HEK293T (cell line): Measurements from ENCODE around the gene AFG3L2.
A peak's percentile ranks its signal among the peaks of the same experiment; 100 is the strongest.

Experiments used
- CTCF ChIA-PET: fragments of 350-600 bp; formaldehyde crosslinking; extraction: SDS; loops from one replicate; lab custom pipeline; 2021; ENCODE audit warnings: antibody characterized with exemption, inconsistent platforms; lab: Yijun Ruan, JAX
- POLR2A ChIA-PET: fragments of 350-600 bp; formaldehyde crosslinking; extraction: SDS; loops from one replicate; lab custom pipeline; 2020; ENCODE audit warnings: antibody characterized with exemption, inconsistent platforms; lab: Yijun Ruan, JAX
- DNase-seq: peaks from one replicate; pipeline ENCODE4 v3.0.0; 2012; ENCODE audit warnings: mixed read lengths; ENCODE audit errors: extremely low spot score
- ARNT ChIP-seq: fragments of 450-650 bp; IDR thresholded peaks from 2 replicates; pipeline ENCODE4 v1.6.1; 2017; ENCODE audit warnings: mild to moderate bottlenecking
- BHLHE40 ChIP-seq: fragments of 450-650 bp; IDR thresholded peaks from 2 replicates; pipeline ENCODE4 v1.6.1; 2016; ENCODE audit warnings: mild to moderate bottlenecking, moderate library complexity, borderline replicate concordance
- CTBP1 ChIP-seq: fragments of 450-650 bp; IDR thresholded peaks from 2 replicates; pipeline ENCODE4 v1.6.1; 2016; ENCODE audit warnings: borderline replicate concordance
- ELF4 ChIP-seq: fragments of 450-650 bp; IDR thresholded peaks from 2 replicates; pipeline ENCODE4 v1.6.1; 2017; ENCODE audit warnings: antibody characterized with exemption
- FOXA1 ChIP-seq: fragments of 450-650 bp; IDR thresholded peaks from 2 replicates; pipeline ENCODE4 v1.6.1; 2016; ENCODE audit warnings: mild to moderate bottlenecking
- FOXK2 ChIP-seq: fragments of 450-650 bp; IDR thresholded peaks from 2 replicates; pipeline ENCODE4 v1.6.1; 2016; ENCODE audit warnings: mild to moderate bottlenecking
- FOXM1 ChIP-seq: fragments of 450-650 bp; IDR thresholded peaks from 2 replicates; pipeline ENCODE4 v1.6.1; 2017; ENCODE audit warnings: mild to moderate bottlenecking, borderline replicate concordance
- HDGF ChIP-seq: fragments of 450-650 bp; IDR thresholded peaks from 2 replicates; pipeline ENCODE4 v1.6.1; 2017; ENCODE audit warnings: antibody characterized with exemption, borderline replicate concordance
- L3MBTL2 ChIP-seq: fragments of 450-650 bp; conservative IDR thresholded peaks from 2 replicates; pipeline ENCODE4 v1.6.1; 2016; ENCODE audit warnings: mild to moderate bottlenecking
- LEF1 ChIP-seq: fragments of 450-650 bp; IDR thresholded peaks from 2 replicates; pipeline ENCODE4 v1.6.1; 2017; ENCODE audit warnings: mild to moderate bottlenecking, borderline replicate concordance
- NFRKB ChIP-seq: fragments of 450-650 bp; IDR thresholded peaks from 2 replicates; pipeline ENCODE4 v1.6.1; 2016; ENCODE audit warnings: mild to moderate bottlenecking, moderate library complexity
- PKNOX1 ChIP-seq: fragments of 450-650 bp; IDR thresholded peaks from 2 replicates; pipeline ENCODE4 v1.6.1; 2016
- SP1 ChIP-seq: fragments of 450-650 bp; IDR thresholded peaks from 2 replicates; pipeline ENCODE4 v1.6.1; 2017
- SUZ12 ChIP-seq: fragments of 450-650 bp; IDR thresholded peaks from 2 replicates; pipeline ENCODE4 v1.6.1; 2016; ENCODE audit warnings: mild to moderate bottlenecking
- TARDBP ChIP-seq: fragments of 450-650 bp; IDR thresholded peaks from 2 replicates; pipeline ENCODE4 v1.6.1; 2016
- ZNF384 ChIP-seq: fragments of 450-650 bp; IDR thresholded peaks from 2 replicates; pipeline ENCODE4 v1.6.1; 2016

The AFG3L2 gene

GRCh38 chr18:12376754-12377555, at the start of gene AFG3L2:
TSS of gene AFG3L2 (minus strand) at chr18:12377227. CDS start at chr18:12377082, 145 bp downstream.
- CTCF ChIA-PET = no interaction called here
- peak; percentile 54 for TF ChIP-seq L3MBTL2
- TF ChIP-seq ELF4 = no peak
- POLR2A ChIA-PET = interaction anchor here (0.6 to 1.4 kb wide), 11 partner anchors 9 to 531 kb away, joined by 3 to 5 read pairs (median 3); partner anchors contain the start of genes CEP76 and PRELID3A
- DNase-seq = peak; percentile 92

DNA sequence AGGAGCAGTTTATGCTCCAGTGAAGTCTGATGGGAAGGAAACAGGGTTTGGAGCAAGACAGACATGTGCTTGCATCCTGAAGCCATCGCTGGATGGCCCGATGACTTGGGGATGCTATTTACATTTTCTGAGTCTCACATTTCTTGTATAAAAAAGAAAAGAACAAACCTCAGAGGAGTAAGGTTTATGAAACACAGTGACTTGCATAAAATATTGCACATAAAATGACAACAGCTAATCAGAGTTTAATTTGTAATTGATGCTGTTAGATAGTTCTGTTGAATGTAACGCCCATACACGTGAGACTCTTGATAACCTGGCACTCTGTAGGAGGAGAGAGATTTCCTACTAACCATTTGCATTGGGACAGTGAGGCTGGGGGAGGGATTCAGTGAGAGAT, 47.2 kb upstream of the AFG3L2 start:
- ChIA-PET CTCF (no interaction called here), POLR2A (no interaction called here)
- no peak for TF ChIP-seq HDGF
- no peak for TF ChIP-seq NFRKB
- no peak for TF ChIP-seq SUZ12
- no peak for TF ChIP-seq L3MBTL2
- no peak for TF ChIP-seq SP1
- DNase-seq = no peak

DNA sequence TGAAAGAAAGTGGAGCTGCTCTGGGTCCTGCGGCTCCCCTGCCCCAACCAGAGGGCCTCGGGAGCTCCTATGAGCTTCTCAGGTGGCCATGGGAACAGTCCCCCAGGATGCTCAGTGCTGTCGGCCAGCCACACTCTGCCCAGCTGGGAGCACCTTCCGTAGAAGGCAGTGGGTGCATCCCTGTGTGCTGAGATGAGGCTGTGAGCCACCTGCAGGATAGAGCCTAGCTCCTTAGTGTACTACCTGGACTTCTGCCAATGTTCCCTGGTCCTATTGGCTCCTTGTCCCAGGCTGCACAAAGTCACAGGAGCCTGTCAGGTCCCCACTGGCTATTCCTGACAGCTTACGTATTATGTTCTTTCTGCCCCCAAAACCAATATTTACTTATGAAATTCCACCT, 46.8 kb upstream of the AFG3L2 start:
- DNase-seq = no peak
- POLR2A ChIA-PET = interaction anchor here (0.8 to 1.5 kb wide), 2 partner anchors 9 kb away, joined by 3 read pairs; no protein-coding TSS in a partner anchor

DNA sequence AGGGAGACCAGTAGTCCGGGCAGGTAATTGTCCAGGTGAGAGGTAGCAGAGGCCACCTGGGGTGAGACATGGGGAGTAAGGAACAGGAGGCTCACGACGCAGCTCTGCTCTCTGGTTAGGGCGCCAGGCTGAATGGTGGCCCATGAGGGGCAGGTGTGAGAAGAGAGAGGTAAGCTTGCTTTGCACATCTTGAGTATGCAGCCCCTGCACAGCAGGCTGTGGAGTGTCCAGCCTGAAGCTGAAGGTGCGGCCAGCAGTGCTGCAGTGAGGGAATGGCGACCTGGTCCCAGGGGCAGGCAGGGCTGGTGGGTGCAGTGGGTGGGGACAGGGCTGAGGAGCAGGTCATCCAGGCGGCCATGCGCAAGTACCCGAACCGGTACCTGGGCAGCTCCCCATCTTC, 46.4 kb upstream of the AFG3L2 start:
- TF ChIP-seq PKNOX1 = no peak
- no peak for TF ChIP-seq FOXA1
- TF ChIP-seq LEF1 = no peak
- TF ChIP-seq SP1 = no peak
- CTCF ChIA-PET = no interaction called here
- POLR2A ChIA-PET = interaction anchor here (0.8 to 1.5 kb wide), 2 partner anchors 9 to 10 kb away, joined by 3 read pairs; no protein-coding TSS in a partner anchor
- no peak for DNase-seq

More for the DNA sequence above, 46.8 kb upstream of the AFG3L2 start:
- TF ChIP-seq HDGF (no peak), PKNOX1 (no peak)
- CTCF ChIA-PET = no interaction called here

DNA sequence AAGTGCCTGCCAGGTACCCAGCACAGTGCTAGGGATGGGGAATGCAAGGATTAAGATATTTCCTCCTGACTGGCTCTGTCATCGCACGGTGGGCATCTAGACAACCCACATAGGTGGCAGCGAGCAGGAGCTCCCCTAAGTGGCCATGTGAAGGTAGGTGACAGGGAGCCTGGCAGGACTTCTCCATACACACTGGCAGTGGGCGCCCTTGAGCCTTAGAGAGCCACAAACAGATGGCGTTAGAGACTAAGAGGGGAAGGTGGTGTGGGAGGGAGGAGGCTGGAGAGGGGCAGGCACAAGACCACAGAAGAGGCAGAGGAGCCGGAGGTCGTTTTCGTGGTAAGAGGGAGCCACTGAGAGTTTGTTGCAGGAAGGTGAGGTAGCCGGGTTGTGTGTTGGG, 45.9 kb upstream of the AFG3L2 start:
- ChIA-PET POLR2A (interaction anchor here (0.8 to 1.5 kb wide), 2 partner anchors 8 to 10 kb away, joined by 3 read pairs; no protein-coding TSS in a partner anchor), CTCF (no interaction called here)
- no peak for DNase-seq
- TF ChIP-seq TARDBP = no peak
- TF ChIP-seq ELF4 = no peak
- no peak for TF ChIP-seq FOXM1
- no peak for TF ChIP-seq FOXK2
- no peak for TF ChIP-seq SP1
- TF ChIP-seq ZNF384 = no peak
- TF ChIP-seq ARNT = no peak
- no peak for TF ChIP-seq CTBP1
- no peak for TF ChIP-seq LEF1

- ChIA-PET POLR2A (no interaction called here), CTCF (no interaction called here)
- no peak for TF ChIP-seq FOXA1
- TF ChIP-seq L3MBTL2 = no peak
- no peak for TF ChIP-seq BHLHE40
- no peak for TF ChIP-seq NFRKB
- no peak for TF ChIP-seq LEF1
- no peak for TF ChIP-seq PKNOX1
- no peak for TF ChIP-seq HDGF
- no peak for TF ChIP-seq SP1
- TF ChIP-seq FOXM1 = no peak
- no peak for TF ChIP-seq ELF4
- TF ChIP-seq FOXK2 = no peak
- no peak for TF ChIP-seq TARDBP
- no peak for TF ChIP-seq ARNT
- no peak for TF ChIP-seq SUZ12
- no peak for TF ChIP-seq ZNF384
- TF ChIP-seq CTBP1 = no peak
- DNase-seq = no peak
Observed at GRCh38 chr18:12421732-12422131, 44.7 kb upstream of the AFG3L2 start.

GRCh38 chr18:12420821-12421421, 43.9 kb upstream of the AFG3L2 start:
- POLR2A ChIA-PET = no interaction called here
- DNase-seq = no peak
- CTCF ChIA-PET = no interaction called here
- TF ChIP-seq BHLHE40 (no peak), CTBP1 (no peak), SP1 (no peak), HDGF (no peak), SUZ12 (no peak), ARNT (no peak), FOXA1 (no peak), ELF4 (no peak), FOXM1 (no peak)
